HCT116 (cell line): ENCODE data around the gene HMCES. TPM values are rescaled to one million over a fixed set of nuclear protein-coding genes. Genes with fewer than 3 reads are reported as not detected.

ENCODE experiments used
- ATAC-seq: fragments of 200-7000 bp; cut with Tn5 transposase; 2 replicates; pipeline ENCODE4 v1.9.1; 2020; ENCODE audit warnings: mild to moderate bottlenecking, moderate library complexity
- BruUV-seq: library from RNA; stranded (reverse); fragments of 400-500 nt; replicated peaks from 2 replicates; lab custom pipeline; 2021; lab: Mats Ljungman, UMichigan
- CTCF ChIA-PET: fragments of 300-600 bp; sonication (Branson Sonifier 250); formaldehyde crosslinking; loops from one replicate; lab custom pipeline; 2021; ENCODE audit warnings: antibody characterized with exemption; lab: Charles Lee
- POLR2A ChIA-PET: fragments of 300-600, 350-600 bp; sonication (Branson Sonifier 250); formaldehyde crosslinking; loops from one replicate; lab custom pipeline; 2021; ENCODE audit warnings: antibody characterized with exemption; lab: Charles Lee
- RAD21 ChIA-PET, 2 experiments: fragments of 300-600 bp; sonication (Branson Sonifier 250); formaldehyde crosslinking; loops; one replicate each; lab custom pipeline; 2023; ENCODE audit warnings: low total read pairs in 2 of 2; ENCODE audit not compliant: uncharacterized antibody in 2 of 2, unreplicated experiment in 2 of 2, low non-redundant PET in 1 of 2; lab: Charles Lee
- DNase-seq: peaks from one replicate; pipeline ENCODE4 v3.0.0-alpha.2; 2010; ENCODE audit warnings: low read depth, low spot score
- H2AFZ ChIP-seq: fragments of 200-600 bp; shearing (Covaris generic), sonication (generic); 2 replicates; pipeline ENCODE4 v1.6.1; 2017; ENCODE audit warnings: low read depth, mixed run types, mixed read lengths, antibody characterized with exemption, low read length; ENCODE audit not compliant: poor library complexity, severe bottlenecking
- H3K27ac ChIP-seq: 2 replicates; pipeline ENCODE4 v1.5.1; 2012; ENCODE audit warnings: low read depth, low read length
- H3K27me3 ChIP-seq: fragments of 200-600 bp; sonication (generic); 2 replicates; pipeline ENCODE4 v1.6.1; 2016; ENCODE audit warnings: mixed run types, low read length, mixed read lengths; ENCODE audit not compliant: insufficient read depth
- H3K36me3 ChIP-seq, 2 experiments: fragments of 200-500 bp in 1 of 2; fragments of 200-600 bp in 1 of 2; sonication (Bioruptor generic) in 1 of 2; sonication (generic) in 1 of 2; 2 replicates each; pipeline versions ENCODE4 v1.5.1 to v1.6.1; 2014 to 2016; ENCODE audit warnings: low read length in 2 of 2, inconsistent platforms in 1 of 2, mixed read lengths in 1 of 2, mixed run types in 1 of 2; ENCODE audit not compliant: insufficient read depth in 2 of 2, control insufficient read depth in 1 of 2
- H3K4me1 ChIP-seq, 2 experiments: fragments of 200-600 bp in 1 of 2; sonication (generic) in 1 of 2; 2 replicates each; pipeline versions ENCODE4 v1.5.1 to v1.6.1; 2012 to 2017; ENCODE audit warnings: low read length in 2 of 2, inconsistent platforms in 1 of 2, mild to moderate bottlenecking in 1 of 2, mixed read lengths in 1 of 2, mixed run types in 1 of 2, moderate library complexity in 1 of 2; ENCODE audit not compliant: insufficient read depth in 2 of 2, control insufficient read depth in 1 of 2
- H3K4me2 ChIP-seq: fragments of 200-600 bp; sonication (generic); 2 replicates; pipeline ENCODE4 v1.6.1; 2017; ENCODE audit warnings: mixed run types, low read length, mixed read lengths
- H3K4me3 ChIP-seq, 2 experiments: fragments of 200-600 bp in 1 of 2; sonication (generic) in 1 of 2; replicated peaks in 1 of 2; 2 replicates each; pipeline ENCODE4 v1.5.1; 2011 to 2016; ENCODE audit warnings: low read length in 2 of 2, control low read depth in 1 of 2, low read depth in 1 of 2, mild to moderate bottlenecking in 1 of 2, mixed read lengths in 1 of 2, mixed run types in 1 of 2
- H3K79me2 ChIP-seq: fragments of 200-600 bp; sonication (generic); 2 replicates; pipeline ENCODE4 v1.6.1; 2017; ENCODE audit warnings: mild to moderate bottlenecking, mixed run types, low read length, moderate library complexity, mixed read lengths; ENCODE audit not compliant: insufficient read depth
- H3K9ac ChIP-seq: fragments of 200-600 bp; sonication (generic); 2 replicates; pipeline ENCODE4 v1.6.1; 2016; ENCODE audit warnings: low read length, mixed read lengths
- H3K9me2 ChIP-seq: fragments of 200-600 bp; sonication (generic), shearing (Covaris generic); 2 replicates; pipeline ENCODE4 v1.6.1; 2017; ENCODE audit warnings: mixed run types, mild to moderate bottlenecking, moderate library complexity; ENCODE audit not compliant: insufficient read depth
- H3K9me3 ChIP-seq, 2 experiments: fragments of 200-500 bp in 1 of 2; fragments of 200-600 bp in 1 of 2; sonication (Bioruptor generic) in 1 of 2; sonication (generic) in 1 of 2; 2 replicates each; pipeline ENCODE4 v1.6.1; 2014 to 2017; ENCODE audit warnings: low read length in 2 of 2, mixed read lengths in 2 of 2, inconsistent platforms in 1 of 2, low read depth in 1 of 2, mild to moderate bottlenecking in 1 of 2, mixed run types in 1 of 2, moderate library complexity in 1 of 2; ENCODE audit not compliant: control insufficient read depth in 1 of 2, insufficient read depth in 1 of 2
- H4K20me1 ChIP-seq: fragments of 200-600 bp; sonication (generic), shearing (Covaris generic); 2 replicates; pipeline ENCODE4 v1.6.1; 2017; ENCODE audit warnings: mixed run types, mild to moderate bottlenecking, moderate library complexity; ENCODE audit not compliant: insufficient read depth
- CBX3 ChIP-seq: IDR thresholded peaks from 2 replicates; pipeline ENCODE4 v1.6.1; 2012; ENCODE audit warnings: low read depth
- CEBPB ChIP-seq: IDR thresholded peaks from 2 replicates; pipeline ENCODE4 v1.6.1; 2012; ENCODE audit warnings: low read depth
- ELF1 ChIP-seq: IDR thresholded peaks from 2 replicates; pipeline ENCODE4 v1.6.1; 2012; ENCODE audit warnings: low read depth, borderline replicate concordance
- EZH2 ChIP-seq: fragments of 200-600 bp; sonication (generic); IDR thresholded peaks from 2 replicates; pipeline ENCODE4 v1.6.1; 2017; ENCODE audit warnings: antibody characterized with exemption, mixed run types
- EZH2phosphoT487 ChIP-seq: fragments of 200-600 bp; IDR thresholded peaks from 2 replicates; pipeline ENCODE4 v1.6.1; 2018; ENCODE audit warnings: antibody characterized with exemption, borderline replicate concordance
- FOSL1 ChIP-seq: IDR thresholded peaks from 2 replicates; pipeline ENCODE4 v1.6.1; 2012; ENCODE audit warnings: low read depth
- JUND ChIP-seq: IDR thresholded peaks from 2 replicates; pipeline ENCODE4 v1.6.1; 2012
- MAX ChIP-seq: IDR thresholded peaks from 2 replicates; pipeline ENCODE4 v1.6.1; 2012
- POLR2AphosphoS5 ChIP-seq: IDR thresholded peaks from 2 replicates; pipeline ENCODE4 v1.6.1; 2011; ENCODE audit warnings: mild to moderate bottlenecking, low read depth, low read length, moderate library complexity
- REST ChIP-seq: IDR thresholded peaks from 2 replicates; pipeline ENCODE4 v1.6.1; 2012; ENCODE audit warnings: low read depth
- SP1 ChIP-seq: IDR thresholded peaks from 2 replicates; pipeline ENCODE4 v1.6.1; 2012; ENCODE audit warnings: low read depth
- SRF ChIP-seq: IDR thresholded peaks from 2 replicates; pipeline ENCODE4 v1.6.1; 2012; ENCODE audit warnings: low read depth
- TCF7L2 ChIP-seq: IDR thresholded peaks from 2 replicates; pipeline ENCODE4 v1.7.0; 2011; ENCODE audit warnings: borderline replicate concordance, inconsistent platforms; ENCODE audit not compliant: insufficient read depth, insufficient read length; ENCODE audit errors: extremely low read depth
- ZBTB33 ChIP-seq: IDR thresholded peaks from 2 replicates; pipeline ENCODE4 v1.6.1; 2011; ENCODE audit warnings: mild to moderate bottlenecking, low read length, moderate library complexity; ENCODE audit not compliant: insufficient replicate concordance; ENCODE audit errors: extremely low read depth
- intact Hi-C: fragments of 100-400 bp; cut with micrococcal nuclease; formaldehyde crosslinking; loops from 2 replicates; pipeline ENCODE4 v1.10.0; 2022
- total RNA-seq: library from RNA; stranded (reverse); gene quantifications from one replicate; pipeline ENCODE4 v1.2.1, GENCODE V29; 2021; ENCODE audit not compliant: unreplicated experiment
- TF ChIP-seq, protein P1 (sequence below), 3 experiments: fragments of 200-600 bp in 1 of 3; sonication (generic) in 1 of 3; IDR thresholded peaks in 2 of 3; conservative IDR thresholded peaks in 1 of 3; 2 replicates each; pipeline ENCODE4 v1.5.1; 2012 to 2017; ENCODE audit warnings: low read depth in 2 of 3, low read length in 2 of 3, antibody characterized with exemption in 1 of 3, borderline replicate concordance in 1 of 3, control low read depth in 1 of 3, mild to moderate bottlenecking in 1 of 3, mixed read lengths in 1 of 3, mixed run types in 1 of 3, moderate library complexity in 1 of 3; ENCODE audit not compliant: insufficient read depth in 1 of 3

The HMCES gene
- total RNA-seq, 1 experiment from 2014 or later: 78.9 TPM

DNA sequence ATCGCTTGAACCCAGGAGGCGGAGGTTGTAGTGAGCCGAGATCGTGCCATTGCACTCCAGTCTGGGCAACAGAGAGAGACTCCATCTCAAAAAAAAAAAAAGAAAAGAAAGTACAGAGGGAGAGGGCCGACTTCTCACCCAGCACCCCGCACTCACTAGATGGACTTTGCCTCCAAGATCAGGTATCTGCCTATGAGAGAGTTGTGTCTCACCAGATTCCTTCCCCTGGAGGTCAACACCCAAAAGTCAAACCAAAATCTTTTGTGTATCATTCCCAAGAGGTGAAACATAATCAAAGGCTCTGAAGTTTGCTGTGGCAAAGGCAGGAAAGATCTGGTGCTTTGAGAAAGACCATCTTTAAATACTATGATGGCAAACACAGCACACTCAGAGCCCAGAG is 51.2 kb downstream of the HMCES start:
- BruUV-seq: no TSS peak
- ATAC-seq: no peak
- H3K4me3 ChIP-seq: no peak overlapping the region
- H3K79me2 ChIP-seq: no peaks in the 10 kb centered on the region
- no peak overlapping the region for H3K9ac ChIP-seq
- POLR2A ChIA-PET: interaction anchor here (1.2 kb wide), 1 partner anchor 14 kb away, joined by 4 read pairs; a partner anchor contains a TSS
- H4K20me1 ChIP-seq: no peaks in the 10 kb centered on the region
- intact Hi-C loops: no loop called here
- CTCF ChIA-PET: no interaction called here
- no peaks in the 10 kb centered on the region for H3K27me3 ChIP-seq
- no peak overlapping the region for H3K4me2 ChIP-seq
- H3K36me3 ChIP-seq: no peaks in the 10 kb centered on the region
- no peaks in the 10 kb centered on the region for H3K4me1 ChIP-seq
- H3K9me2 ChIP-seq: no peaks in the 10 kb centered on the region
- TF ChIP-seq CEBPB (no peak), REST (no peak), SP1 (no peak), ELF1 (no peak), POLR2AphosphoS5 (no peak), SRF (no peak), MAX (no peak), EZH2phosphoT487 (no peak), ZBTB33 (no peak), EZH2 (no peak), CBX3 (no peak), TCF7L2 (no peak), FOSL1 (no peak), JUND (no peak)
- TF ChIP-seq, protein P1, sequence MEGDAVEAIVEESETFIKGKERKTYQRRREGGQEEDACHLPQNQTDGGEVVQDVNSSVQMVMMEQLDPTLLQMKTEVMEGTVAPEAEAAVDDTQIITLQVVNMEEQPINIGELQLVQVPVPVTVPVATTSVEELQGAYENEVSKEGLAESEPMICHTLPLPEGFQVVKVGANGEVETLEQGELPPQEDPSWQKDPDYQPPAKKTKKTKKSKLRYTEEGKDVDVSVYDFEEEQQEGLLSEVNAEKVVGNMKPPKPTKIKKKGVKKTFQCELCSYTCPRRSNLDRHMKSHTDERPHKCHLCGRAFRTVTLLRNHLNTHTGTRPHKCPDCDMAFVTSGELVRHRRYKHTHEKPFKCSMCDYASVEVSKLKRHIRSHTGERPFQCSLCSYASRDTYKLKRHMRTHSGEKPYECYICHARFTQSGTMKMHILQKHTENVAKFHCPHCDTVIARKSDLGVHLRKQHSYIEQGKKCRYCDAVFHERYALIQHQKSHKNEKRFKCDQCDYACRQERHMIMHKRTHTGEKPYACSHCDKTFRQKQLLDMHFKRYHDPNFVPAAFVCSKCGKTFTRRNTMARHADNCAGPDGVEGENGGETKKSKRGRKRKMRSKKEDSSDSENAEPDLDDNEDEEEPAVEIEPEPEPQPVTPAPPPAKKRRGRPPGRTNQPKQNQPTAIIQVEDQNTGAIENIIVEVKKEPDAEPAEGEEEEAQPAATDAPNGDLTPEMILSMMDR (IDR thresholded peaks at IDR 0.05 in 2 of 3, conservative IDR thresholded peaks at IDR 0.05 in 1 of 3; ENCODE audit: borderline replicate concordance in 1 of 3, insufficient read depth in 1 of 3, low read depth in 2 of 3, low read length in 2 of 3): no peak
- H3K27ac ChIP-seq: no peak overlapping the region
- H2AFZ ChIP-seq: no peak overlapping the region
- H3K9me3 ChIP-seq: no peaks in the 10 kb centered on the region
- no peak for DNase-seq
- RAD21 ChIA-PET: no interaction called here
